Progenitor cell of endocrine pancreas (in vitro differentiated cells): Measurements from ENCODE around the gene TRIM42. TPM values are rescaled to one million over a fixed set of nuclear protein-coding genes. Genes with fewer than 3 reads are reported as not detected.

Experiments used
- DNase-seq: peaks from one replicate; pipeline ENCODE4 v3.0.0; 2021; ENCODE audit warnings: low spot score; ENCODE audit not compliant: unreplicated experiment
- H3K27ac Mint-ChIP-seq: 2 replicates; pipeline ENCODE4 v1.8.0; 2021; ENCODE audit warnings: mild to moderate bottlenecking, moderate library complexity, mixed read lengths
- H3K27me3 Mint-ChIP-seq: 2 replicates; pipeline ENCODE4 v1.8.0; 2021; ENCODE audit warnings: mixed read lengths
- H3K36me3 Mint-ChIP-seq: 2 replicates; pipeline ENCODE4 v1.8.0; 2022; ENCODE audit warnings: mixed read lengths; ENCODE audit not compliant: insufficient read depth
- H3K4me1 Mint-ChIP-seq: 2 replicates; pipeline ENCODE4 v1.8.0; 2021; ENCODE audit warnings: low read depth, mixed read lengths
- H3K4me3 Mint-ChIP-seq: 2 replicates; pipeline ENCODE4 v1.8.0; 2021; ENCODE audit warnings: low read depth, mild to moderate bottlenecking, moderate library complexity, mixed read lengths
- H3K9me3 Mint-ChIP-seq: 2 replicates; pipeline ENCODE4 v1.8.0; 2021; ENCODE audit warnings: low read depth, mixed read lengths
- CTCF ChIP-seq: fragments of 200-600 bp; sonication (generic); IDR thresholded peaks from one replicate; pipeline ENCODE4 v1.5.0; 2021; ENCODE audit warnings: antibody characterized with exemption, mild to moderate bottlenecking; ENCODE audit not compliant: unreplicated experiment
- total RNA-seq: library from RNA; stranded (reverse); gene quantifications from 2 replicates; pipeline ENCODE4 v1.2.1, GENCODE V29; 2021

TRIM42 gene
- total RNA-seq, 1 donor from 2014 or later: not detected

DNA sequence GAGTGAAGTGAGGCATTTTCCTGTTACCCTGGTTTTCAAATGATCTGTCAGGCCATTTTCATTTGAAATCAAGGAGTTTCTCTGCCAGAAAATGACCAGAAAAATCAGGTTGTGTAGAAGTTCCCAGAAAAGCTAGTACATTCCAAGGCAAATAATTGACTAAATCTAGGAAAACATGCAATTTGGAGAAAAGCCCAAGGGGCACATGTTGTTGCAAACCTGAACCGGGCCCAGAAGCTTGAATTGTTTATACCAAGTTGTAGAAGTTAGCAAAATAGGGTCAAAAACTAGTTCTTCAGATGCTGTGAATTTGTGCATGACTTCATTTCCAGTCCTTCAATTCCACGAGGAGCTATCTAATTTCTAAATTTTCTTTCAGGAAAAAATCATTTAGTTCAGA, 31.0 kb downstream of the TRIM42 start:
- Mint-ChIP-seq H3K4me3 (no peak overlapping the region), H3K27me3 (no peaks in the 10 kb centered on the region), H3K9me3 (peaks cover 8% of the 10 kb centered on the region), H3K27ac (no peak overlapping the region), H3K36me3 (peaks cover 2% of the 10 kb centered on the region), H3K4me1 (peaks cover 5% of the 10 kb centered on the region)
- no peak for DNase-seq
- TF ChIP-seq CTCF: no peak

DNA sequence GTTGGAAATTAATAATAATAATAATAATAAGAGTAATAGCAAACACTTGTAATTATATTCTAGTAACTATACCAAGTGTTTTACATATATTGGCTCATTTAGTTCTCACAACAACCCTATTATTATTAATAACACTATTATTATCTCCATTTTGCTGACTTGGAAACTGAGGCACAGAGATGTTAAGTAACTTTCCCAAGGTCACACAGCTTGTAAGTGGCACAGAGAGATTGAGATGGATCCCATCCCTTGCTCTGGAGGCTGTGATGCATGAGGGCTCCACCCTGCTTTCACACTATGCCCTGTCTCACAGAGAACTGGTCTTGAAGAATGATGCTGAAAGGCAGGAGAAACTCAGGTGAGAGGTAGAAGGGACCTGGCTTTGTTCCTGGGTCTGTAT, 31.9 kb downstream of the TRIM42 start:
- Mint-ChIP-seq H3K36me3 (peaks cover 2% of the 10 kb centered on the region), H3K27ac (no peak overlapping the region), H3K27me3 (no peaks in the 10 kb centered on the region), H3K4me3 (no peak overlapping the region), H3K9me3 (peaks cover 8% of the 10 kb centered on the region), H3K4me1 (peaks cover 7% of the 10 kb centered on the region)
- no peak for TF ChIP-seq CTCF
- DNase-seq: no peak

DNA sequence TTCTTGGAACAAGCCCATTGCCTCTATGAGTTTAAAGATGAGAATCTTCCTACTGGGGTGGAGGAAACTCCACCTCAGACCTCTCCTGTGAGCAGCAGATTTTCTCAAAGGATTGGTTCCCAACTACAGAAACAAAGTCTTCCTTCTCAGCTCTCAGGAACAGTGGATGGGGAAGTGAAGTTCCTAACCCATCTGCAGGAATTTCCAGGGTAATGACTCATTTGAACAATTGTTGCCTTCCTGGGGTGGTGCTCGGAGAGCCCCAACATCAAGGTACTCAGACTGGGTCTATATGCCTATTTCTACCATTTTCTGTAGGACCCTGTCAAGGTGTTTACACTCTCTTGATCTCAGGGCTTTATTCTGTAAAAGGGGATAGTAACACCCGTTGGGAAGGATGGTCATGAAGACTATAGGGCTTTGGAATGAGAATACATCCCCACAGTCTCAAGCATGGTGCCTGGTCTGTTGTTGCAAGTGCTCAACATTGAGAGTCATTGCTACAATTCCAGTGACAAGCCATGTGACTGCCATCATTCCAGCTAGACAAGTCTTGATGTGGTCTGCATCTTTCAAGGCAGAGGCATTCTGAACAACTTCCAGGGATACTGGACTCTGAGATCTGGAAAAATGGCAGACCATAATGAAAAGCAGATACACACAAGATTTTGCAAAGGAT, 33.0 kb downstream of the TRIM42 start:
- Mint-ChIP-seq H3K27me3 (no peaks in the 10 kb centered on the region), H3K9me3 (peaks cover 8% of the 10 kb centered on the region), H3K4me1 (peaks cover 11% of the 10 kb centered on the region), H3K36me3 (peaks cover 2% of the 10 kb centered on the region), H3K27ac (no peak overlapping the region), H3K4me3 (no peak overlapping the region)
- DNase-seq: no peak
- TF ChIP-seq CTCF: no peak

GRCh38 chr3:140711390-140712035, 33.6 kb downstream of the TRIM42 start:
- Mint-ChIP-seq H3K27me3 (no peaks in the 10 kb centered on the region), H3K4me3 (no peak overlapping the region), H3K9me3 (peaks cover 4% of the 10 kb centered on the region), H3K4me1 (peaks cover 11% of the 10 kb centered on the region), H3K27ac (no peak overlapping the region), H3K36me3 (peaks cover under 1% of the 10 kb centered on the region)
- no peak for DNase-seq
- TF ChIP-seq CTCF: no peak

GRCh38 chr3:140712301-140712700, 34.4 kb downstream of the TRIM42 start:
- no peak overlapping the region for H3K27ac Mint-ChIP-seq
- no peaks in the 10 kb centered on the region for H3K9me3 Mint-ChIP-seq
- TF ChIP-seq CTCF: no peak
- peaks cover 11% of the 10 kb centered on the region for H3K4me1 Mint-ChIP-seq
- H3K27me3 Mint-ChIP-seq: no peaks in the 10 kb centered on the region
- no peaks in the 10 kb centered on the region for H3K36me3 Mint-ChIP-seq
- no peak overlapping the region for H3K4me3 Mint-ChIP-seq
- DNase-seq: no peak
